Endothelial cell (in vitro differentiated cells): ENCODE data around the gene YWHAB. TPM values are rescaled to one million over a fixed set of nuclear protein-coding genes. Genes with fewer than 3 reads are reported as not detected.

Source experiments
- DNase-seq: peaks from one replicate; pipeline ENCODE4 v3.0.0; 2021; ENCODE audit warnings: low spot score
- H3K27ac Mint-ChIP-seq: one replicate; pipeline ENCODE4 v1.8.0; 2021; ENCODE audit warnings: mixed read lengths, inconsistent platforms; ENCODE audit not compliant: unreplicated experiment
- H3K27me3 Mint-ChIP-seq: one replicate; pipeline ENCODE4 v1.8.0; 2021; ENCODE audit warnings: mild to moderate bottlenecking, moderate library complexity, mixed read lengths, inconsistent platforms; ENCODE audit not compliant: unreplicated experiment
- H3K36me3 Mint-ChIP-seq: one replicate; pipeline ENCODE4 v1.8.0; 2021; ENCODE audit warnings: mild to moderate bottlenecking, low read depth, mixed read lengths, inconsistent platforms; ENCODE audit not compliant: unreplicated experiment
- H3K4me1 Mint-ChIP-seq: one replicate; pipeline ENCODE4 v1.8.0; 2021; ENCODE audit warnings: mild to moderate bottlenecking, mixed read lengths, inconsistent platforms; ENCODE audit not compliant: unreplicated experiment
- H3K4me3 Mint-ChIP-seq: one replicate; pipeline ENCODE4 v1.8.0; 2021; ENCODE audit warnings: mild to moderate bottlenecking, mixed read lengths, inconsistent platforms; ENCODE audit not compliant: unreplicated experiment
- H3K9me3 Mint-ChIP-seq: one replicate; pipeline ENCODE4 v1.8.0; 2021; ENCODE audit warnings: mixed read lengths, inconsistent platforms; ENCODE audit not compliant: unreplicated experiment
- CTCF ChIP-seq: fragments of 200-600 bp; sonication (generic); IDR thresholded peaks from one replicate; pipeline ENCODE4 v1.5.0; 2021; ENCODE audit warnings: antibody characterized with exemption; ENCODE audit not compliant: unreplicated experiment
- total RNA-seq: library from RNA; stranded (reverse); fragmentation: NEBNext Ultra II Directional; extraction: Animal tissue kit (Norgen Biotek cat#: 25700); gene quantifications from one replicate; pipeline ENCODE4 v1.2.1, GENCODE V29; 2021; ENCODE audit not compliant: unreplicated experiment

YWHAB gene
- total RNA-seq, 1 donor from 2014 or later: 183 TPM

- no peak overlapping the region for H3K27ac Mint-ChIP-seq
These were observed 16.5 kb downstream of the YWHAB start for GRCh38 chr20:44901974-44902373.

GRCh38 chr20:44904377-44904776 lies 18.9 kb downstream of the YWHAB start:
- no peak for TF ChIP-seq CTCF
- Mint-ChIP-seq H3K4me3 (no peak overlapping the region), H3K36me3 (peaks cover 40% of the 10 kb centered on the region), H3K27me3 (no peaks in the 10 kb centered on the region), H3K4me1 (peaks cover 14% of the 10 kb centered on the region), H3K27ac (no peak overlapping the region), H3K9me3 (no peaks in the 10 kb centered on the region)
- DNase-seq: no peak

More at GRCh38 chr20:44901974-44902373, 16.5 kb downstream of the YWHAB start:
- Mint-ChIP-seq H3K27me3 (no peaks in the 10 kb centered on the region), H3K4me1 (peaks cover 8% of the 10 kb centered on the region), H3K9me3 (no peaks in the 10 kb centered on the region), H3K36me3 (peaks cover 31% of the 10 kb centered on the region), H3K4me3 (no peak overlapping the region)
- no peak for DNase-seq
- TF ChIP-seq CTCF: no peak

- TF ChIP-seq CTCF: no peak
These were observed 23.7 kb downstream of the YWHAB start for GRCh38 chr20:44908987-44909871.

GRCh38 chr20:44909872-44910689 lies 24.6 kb downstream of the YWHAB start, which contains the start of gene PABPC1L:
TSS of gene PABPC1L (plus strand) at chr20:44910060. CDS start at chr20:44910144, 84 bp downstream.
- DNase-seq: peak; percentile 46
- Mint-ChIP-seq H3K9me3 (no peaks in the 10 kb centered on the region), H3K36me3 (peaks cover 26% of the 10 kb centered on the region)

More at GRCh38 chr20:44908987-44909871, 23.7 kb downstream of the YWHAB start:
- peak overlapping the region; percentile 37 for H3K27ac Mint-ChIP-seq
- no peak for DNase-seq
- H3K4me1 Mint-ChIP-seq: peaks cover 11% of the 10 kb centered on the region
- H3K36me3 Mint-ChIP-seq: peaks cover 30% of the 10 kb centered on the region
- peak overlapping the region; percentile 84 for H3K4me3 Mint-ChIP-seq
- no peaks in the 10 kb centered on the region for H3K9me3 Mint-ChIP-seq
- H3K27me3 Mint-ChIP-seq: no peaks in the 10 kb centered on the region

More at GRCh38 chr20:44909872-44910689, 24.6 kb downstream of the YWHAB start, which contains the start of gene PABPC1L:
- peaks cover 11% of the 10 kb centered on the region for H3K4me1 Mint-ChIP-seq
- peak within 1 kb of the TSS; percentile 84 for H3K4me3 Mint-ChIP-seq
- no peak for TF ChIP-seq CTCF
- peak within 1 kb of the TSS; percentile 37 for H3K27ac Mint-ChIP-seq
- H3K27me3 Mint-ChIP-seq: no peaks in the 10 kb centered on the region
